ENCODE results near the gene PSENEN. TPM values are rescaled to one million over a fixed set of nuclear protein-coding genes. Genes with fewer than 3 reads are reported as not detected.

PSENEN gene
- total and polyA plus RNA-seq, 9 of the 15 experiments (the other 6 are each of a cell fraction or from before 2014, with no cell fraction given): 34.5 to 299 (median 61.1) TPM

- TF ChIP-seq HNRNPUL1 (IDR thresholded peaks at IDR 0.05; ENCODE audit: low read length) (no peak), C11orf30 (IDR thresholded peaks at IDR 0.05; ENCODE audit: low read depth) (no peak), RBFOX2 (IDR thresholded peaks at IDR 0.05; ENCODE audit: low read depth, low read length) (peak; percentile 68), NKRF (IDR thresholded peaks at IDR 0.05; ENCODE audit: borderline replicate concordance) (no peak), ZNF398 (CRISPR knock-in tag; IDR thresholded peaks at IDR 0.05) (no peak), SRSF7 (optimal IDR thresholded peaks at IDR 0.05; ENCODE audit: low read depth, low read length) (no peak), L3MBTL2 (IDR thresholded peaks at IDR 0.05) (peak; percentile 51; the same call in 1 of the 2 replicates), PHF8 (IDR thresholded peaks at IDR 0.05; ENCODE audit: borderline replicate concordance, low read length) (peak; percentile 41; the same call in 1 of the 2 replicates), ZNF263 (CRISPR knock-in tag; IDR thresholded peaks at IDR 0.05; ENCODE audit: borderline replicate concordance) (peak; percentile 33; the same call in 1 of the 2 replicates), SP2 (IDR thresholded peaks at IDR 0.05; ENCODE audit: extremely low read depth, low read depth, low read length, poor library complexity, severe bottlenecking) (peak; percentile 95), FUS (optimal IDR thresholded peaks at IDR 0.05; ENCODE audit: low read depth, low read length) (no peak), LCOR (CRISPR knock-in tag; IDR thresholded peaks at IDR 0.05) (no peak), NCOA6 (IDR thresholded peaks at IDR 0.05) (no peak), CEBPZ (IDR thresholded peaks at IDR 0.05; ENCODE audit: borderline replicate concordance, low read depth, low read length) (peak; percentile 95), CREM (IDR thresholded peaks at IDR 0.05; ENCODE audit: low read depth) (peak; percentile 66), COPS2 (conservative IDR thresholded peaks at IDR 0.05) (no peak), RCOR1 (IDR thresholded peaks at IDR 0.05; ENCODE audit: borderline replicate concordance in 1 of 2, low read depth in 2 of 2, low read length in 2 of 2) (no peak), HDAC6 (IDR thresholded peaks at IDR 0.05; ENCODE audit: low read depth, low read length) (peak; percentile 98), SIN3B (IDR thresholded peaks at IDR 0.05; ENCODE audit: low read depth) (no peak), MYC (IDR thresholded peaks at IDR 0.05; ENCODE audit: low read depth, low read length) (no peak), MYC (CRISPR knock-in tag; IDR thresholded peaks at IDR 0.05; ENCODE audit: borderline replicate concordance, low read depth) (no peak), MXI1 (IDR thresholded peaks at IDR 0.05; ENCODE audit: low read depth, low read length) (no peak)
Measured at GRCh38 chr19:35702223-35703012, 43.0 kb upstream of the PSENEN start (continued).
